Lower leg skin (tissue), 3 donors: ENCODE results near the gene FILIP1L.

Experiments
- POLR2A ChIP-seq, 2 donors: fragments of 450-650 bp; IDR thresholded peaks; one replicate each; pipeline ENCODE4 v1.6.1; 2016 to 2017; ENCODE audit warnings: antibody characterized with exemption in 2 of 2, mild to moderate bottlenecking in 1 of 2, moderate library complexity in 1 of 2
- TF ChIP-seq, protein P1 (sequence below), 3 donors: fragments of 450-650 bp; IDR thresholded peaks; one replicate each; pipeline ENCODE4 v1.5.1; 2016; ENCODE audit warnings: antibody characterized with exemption in 3 of 3, mild to moderate bottlenecking in 3 of 3, moderate library complexity in 2 of 3

DNA sequence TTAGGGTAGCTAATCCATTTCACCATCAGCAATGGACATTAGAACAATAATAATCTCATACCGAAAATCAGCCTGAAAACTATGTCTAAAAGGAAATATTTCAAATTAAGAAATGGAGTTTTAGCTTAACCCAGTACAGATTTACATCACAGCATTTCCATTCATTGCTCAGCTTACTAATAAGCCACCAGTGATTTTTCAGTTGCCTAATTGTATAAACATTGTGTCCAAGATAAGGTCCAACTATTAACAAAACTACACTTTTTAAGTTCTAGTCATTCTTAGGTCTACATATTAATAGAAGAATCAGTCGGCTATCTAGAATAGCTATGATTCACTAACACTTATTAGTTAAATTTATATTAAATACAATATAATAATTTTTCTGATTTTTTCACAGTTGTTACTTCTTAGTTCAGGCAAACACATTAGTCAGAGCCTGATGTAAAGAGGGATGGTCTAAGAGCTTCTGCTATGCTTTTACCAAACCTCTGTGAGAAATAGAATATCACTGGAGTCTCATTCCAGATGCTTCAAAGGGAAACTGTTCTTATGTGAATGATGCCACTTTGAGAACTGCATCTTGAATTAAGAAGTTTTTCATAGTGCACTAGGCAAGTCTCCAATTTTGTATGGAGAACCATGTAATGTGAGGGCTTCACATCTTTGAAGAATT, 222.6 kb downstream of the FILIP1L start:
- TF ChIP-seq, protein P1, sequence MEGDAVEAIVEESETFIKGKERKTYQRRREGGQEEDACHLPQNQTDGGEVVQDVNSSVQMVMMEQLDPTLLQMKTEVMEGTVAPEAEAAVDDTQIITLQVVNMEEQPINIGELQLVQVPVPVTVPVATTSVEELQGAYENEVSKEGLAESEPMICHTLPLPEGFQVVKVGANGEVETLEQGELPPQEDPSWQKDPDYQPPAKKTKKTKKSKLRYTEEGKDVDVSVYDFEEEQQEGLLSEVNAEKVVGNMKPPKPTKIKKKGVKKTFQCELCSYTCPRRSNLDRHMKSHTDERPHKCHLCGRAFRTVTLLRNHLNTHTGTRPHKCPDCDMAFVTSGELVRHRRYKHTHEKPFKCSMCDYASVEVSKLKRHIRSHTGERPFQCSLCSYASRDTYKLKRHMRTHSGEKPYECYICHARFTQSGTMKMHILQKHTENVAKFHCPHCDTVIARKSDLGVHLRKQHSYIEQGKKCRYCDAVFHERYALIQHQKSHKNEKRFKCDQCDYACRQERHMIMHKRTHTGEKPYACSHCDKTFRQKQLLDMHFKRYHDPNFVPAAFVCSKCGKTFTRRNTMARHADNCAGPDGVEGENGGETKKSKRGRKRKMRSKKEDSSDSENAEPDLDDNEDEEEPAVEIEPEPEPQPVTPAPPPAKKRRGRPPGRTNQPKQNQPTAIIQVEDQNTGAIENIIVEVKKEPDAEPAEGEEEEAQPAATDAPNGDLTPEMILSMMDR (IDR thresholded peaks at IDR 0.05), result no peak
- no peak for TF ChIP-seq POLR2A (IDR thresholded peaks at IDR 0.05)
